GM12878 (cell line): ENCODE measurements around the gene RNF11. TPM values are rescaled to one million over a fixed set of nuclear protein-coding genes. Genes with fewer than 3 reads are reported as not detected.

Source experiments
- ATAC-seq: fragments of 200-7000 bp; cut with Tn5 transposase; 3 replicates; pipeline ENCODE4 v1.9.1; 2020; ENCODE audit warnings: mild to moderate bottlenecking, moderate library complexity
- BruUV-seq: library from RNA; stranded (reverse); fragments of 400-500 nt; replicated peaks from 2 replicates; lab custom pipeline; 2021; lab: Mats Ljungman, UMichigan
- CTCF ChIA-PET: fragments of 300-600 bp; sonication (Branson Sonifier 250); formaldehyde crosslinking; extraction: SDS; loops from one replicate; lab custom pipeline; 2021; ENCODE audit warnings: inconsistent platforms; lab: Yijun Ruan, JAX
- POLR2A ChIA-PET: fragments of 350-600 bp; formaldehyde crosslinking; extraction: SDS; loops from one replicate; lab custom pipeline; 2021; ENCODE audit warnings: inconsistent platforms; lab: Charles Lee
- RAD21 ChIA-PET: fragments of 300-600 bp; sonication (Branson Sonifier 250); formaldehyde crosslinking; loops from one replicate; lab custom pipeline; 2023; ENCODE audit warnings: antibody characterized with exemption; ENCODE audit not compliant: unreplicated experiment; lab: Charles Lee
- SMC1A ChIA-PET: fragments of 300-600 bp; sonication (Branson Sonifier 250); formaldehyde crosslinking; loops from one replicate; lab custom pipeline; 2023; ENCODE audit not compliant: unreplicated experiment, uncharacterized antibody; lab: Charles Lee
- DNase-seq: peaks from one replicate; pipeline ENCODE4 v3.0.0-alpha.2; 2011; ENCODE audit warnings: low read depth, low spot score
- FAIRE-seq: peaks from 3 replicates; lab custom pipeline; 2011; peaks lifted over from hg19 to GRCh38; lab: Jason Lieb, UNC
- H2AFZ ChIP-seq: 2 replicates; pipeline ENCODE4 v1.6.0; 2011; ENCODE audit warnings: low read depth, low read length, control low read depth; ENCODE audit not compliant: control insufficient read depth
- H3K27ac ChIP-seq: 2 replicates; pipeline ENCODE4 v1.5.1; 2011; ENCODE audit warnings: control low read depth; ENCODE audit not compliant: control insufficient read depth, insufficient read depth
- H3K27me3 ChIP-seq, 2 experiments: replicated peaks in 1 of 2; 2 replicates each; pipeline versions ENCODE4 v1.6.0 to v1.6.1; 2011; ENCODE audit warnings: low read length in 1 of 2; ENCODE audit not compliant: control insufficient read depth in 2 of 2, insufficient read depth in 2 of 2
- H3K36me3 ChIP-seq, 2 experiments: 2 replicates each; pipeline ENCODE4 v1.5.1; 2011; ENCODE audit warnings: low read length in 1 of 2; ENCODE audit not compliant: control insufficient read depth in 2 of 2, insufficient read depth in 2 of 2
- H3K4me1 ChIP-seq: 2 replicates; pipeline ENCODE4 v1.6.1; 2011; ENCODE audit warnings: mild to moderate bottlenecking, low read length, moderate library complexity, mixed read lengths; ENCODE audit not compliant: control insufficient read depth, insufficient read depth
- H3K4me2 ChIP-seq: 2 replicates; pipeline ENCODE4 v1.6.0; 2011; ENCODE audit warnings: control low read depth; ENCODE audit not compliant: control insufficient read depth, insufficient read depth
- H3K4me3 ChIP-seq: fragments of 200-600 bp; sonication (generic); 2 replicates; pipeline ENCODE4 v1.5.1; 2016
- H3K79me2 ChIP-seq: 2 replicates; pipeline ENCODE4 v1.6.0; 2011; ENCODE audit warnings: low read length; ENCODE audit not compliant: control insufficient read depth, insufficient read depth
- H3K9ac ChIP-seq: 2 replicates; pipeline ENCODE4 v1.8.0; 2011; ENCODE audit warnings: low read length, control low read depth, mixed read lengths; ENCODE audit not compliant: control insufficient read depth, insufficient read depth
- H3K9me3 ChIP-seq: replicated peaks from 3 replicates; pipeline ENCODE4 v1.5.1; 2011; ENCODE audit warnings: mild to moderate bottlenecking, low read length; ENCODE audit not compliant: control insufficient read depth, insufficient read depth
- H4K20me1 ChIP-seq: 2 replicates; pipeline ENCODE4 v1.6.0; 2011; ENCODE audit not compliant: control insufficient read depth, insufficient read depth
- CBFB ChIP-seq: IDR thresholded peaks from 2 replicates; pipeline ENCODE4 v1.6.1; 2016; ENCODE audit warnings: antibody characterized with exemption, low read depth
- ETV6 ChIP-seq, 2 experiments: fragments of 450-650 bp in 1 of 2; IDR thresholded peaks in 1 of 2; conservative IDR thresholded peaks in 1 of 2; 2 replicates each; pipeline ENCODE4 v1.6.1; 2014; ENCODE audit warnings: antibody characterized with exemption in 1 of 2, borderline replicate concordance in 1 of 2, low read depth in 1 of 2, mild to moderate bottlenecking in 1 of 2, moderate library complexity in 1 of 2
- FOXM1 ChIP-seq: IDR thresholded peaks from 2 replicates; pipeline ENCODE4 v1.6.1; 2012; ENCODE audit warnings: low read depth, mild to moderate bottlenecking, inconsistent platforms, low read length, moderate library complexity
- MXI1 ChIP-seq: fragments of 150-350 bp; IDR thresholded peaks from 2 replicates; pipeline ENCODE4 v1.6.1; 2011; ENCODE audit warnings: low read depth, mild to moderate bottlenecking, inconsistent platforms, low read length, improper control_type of control experiment
- NFIC ChIP-seq: IDR thresholded peaks from 2 replicates; pipeline ENCODE4 v1.6.1; 2012; ENCODE audit warnings: low read depth, mild to moderate bottlenecking, inconsistent platforms, low read length, moderate library complexity
- NFXL1 ChIP-seq: fragments of 450-650 bp; IDR thresholded peaks from 2 replicates; pipeline ENCODE4 v1.6.1; 2017; ENCODE audit warnings: antibody characterized with exemption, mild to moderate bottlenecking, borderline replicate concordance
- PML ChIP-seq: IDR thresholded peaks from 2 replicates; pipeline ENCODE4 v1.6.1; 2012; ENCODE audit warnings: low read length, inconsistent platforms
- WRNIP1 ChIP-seq: IDR thresholded peaks from 2 replicates; pipeline ENCODE4 v1.6.1; 2011; ENCODE audit warnings: low read depth, low read length, improper control_type of control experiment, borderline replicate concordance
- ZNF384 ChIP-seq: IDR thresholded peaks from 2 replicates; pipeline ENCODE4 v1.6.1; 2012; ENCODE audit warnings: low read depth, mild to moderate bottlenecking, low read length, improper control_type of control experiment, borderline replicate concordance
- WGBS: methylation state at CpG from one replicate; pipeline ENCODE4 v1.1.6; 2016; ENCODE audit warnings: low lambda C conversion rate; ENCODE audit not compliant: insufficient replicate concordance, insufficient coverage; ENCODE audit errors: missing lambda C conversion rate; 5-methylcytosine and 5-hydroxymethylcytosine counted together
- in situ Hi-C: fragments of 300-500 bp; cut with MboI; formaldehyde crosslinking; loops from 9 replicates; pipeline ENCODE4 v1.14.3; 2018; ENCODE audit warnings: mixed read lengths
- intact Hi-C: fragments of 100-400 bp; cut with micrococcal nuclease; formaldehyde crosslinking; loops from one replicate; pipeline ENCODE4 v1.14.2; 2022; ENCODE audit not compliant: unreplicated experiment
- polyA plus RNA-seq, 11 experiments: library from polyadenylated mRNA; depleted of rRNA in 4 of 11; unstranded in 6 of 11; stranded (reverse) in 5 of 11; fragments of >200 nt; fragmentation: Nextera tagmentation in 4 of 11; fragmentation: Illumina TruSeq in 1 of 11; extraction: Ambion mirVana in 4 of 11; extraction: Trizol in 1 of 11; gene quantifications; 1 replicate in 1 of 11; 2 replicates in 10 of 11; pipeline versions ENCODE4 v1.2.1 to v1.2.3, GENCODE V29; 2011 to 2016; ENCODE audit warnings: inconsistent platforms in 2 of 11, missing spikeins in 2 of 11, low read depth in 1 of 11
- total RNA-seq, 4 experiments: library from RNA; depleted of rRNA in 3 of 4; stranded (reverse); fragments of >200 nt in 3 of 4; fragmentation: Illumina TruSeq in 1 of 4; extraction: Trizol in 1 of 4; gene quantifications; 2 replicates each; pipeline versions ENCODE4 v1.2.1 to v1.2.3, GENCODE V29; 2013 to 2021
- TF ChIP-seq, protein P1 (sequence below): fragments of 450-650 bp; formaldehyde crosslinking; IDR thresholded peaks from 2 replicates; pipeline ENCODE4 v1.5.0; 2022; ENCODE audit warnings: mild to moderate bottlenecking, missing genetic modification characterization
- TF ChIP-seq, protein P2 (sequence below): IDR thresholded peaks from 2 replicates; pipeline ENCODE4 v1.6.1; 2012; ENCODE audit warnings: low read depth, low read length, improper control_type of control experiment
- TF ChIP-seq, protein P3 (sequence below): fragments of 450-650 bp; IDR thresholded peaks from 2 replicates; pipeline ENCODE4 v1.6.1; 2016; ENCODE audit warnings: mild to moderate bottlenecking
- TF ChIP-seq, protein P4 (sequence below): fragments of 450-650 bp; IDR thresholded peaks from 2 replicates; pipeline ENCODE4 v1.6.1; 2017; ENCODE audit warnings: mild to moderate bottlenecking, moderate library complexity

RNF11 gene
- total and polyA plus RNA-seq, 10 of the 15 experiments (the other 5 are each of a cell fraction or from before 2014, with no cell fraction given), result 9.5 to 43.6 (median 32.3) TPM

DNA sequence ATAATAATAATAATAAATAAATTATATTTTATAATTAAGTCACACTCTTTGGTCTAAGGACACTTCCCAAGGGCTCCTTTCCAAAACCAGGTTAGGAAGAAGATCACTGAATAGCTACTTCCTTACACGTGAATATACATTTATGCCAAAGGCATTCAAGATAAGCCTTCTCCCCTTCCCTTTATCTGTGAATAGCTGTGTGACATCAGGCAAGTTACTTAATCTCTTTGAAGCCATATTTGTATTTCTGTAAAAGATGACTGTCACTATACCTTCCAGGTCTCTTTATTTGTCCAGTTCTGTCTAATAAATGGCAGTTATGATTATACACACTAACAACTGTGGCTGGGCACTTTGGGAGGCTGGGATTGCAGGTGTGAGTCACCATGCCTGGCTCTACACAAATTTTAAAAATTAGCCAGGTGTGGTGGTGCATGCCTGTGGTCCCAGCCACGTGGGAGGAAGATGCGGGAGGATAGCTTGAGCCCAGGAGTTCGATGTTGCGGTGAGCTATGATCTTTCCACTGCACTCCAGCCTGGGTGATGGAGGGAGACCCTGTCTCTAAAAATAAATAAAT lies 5.5 kb upstream of the RNF11 start:
- ChIA-PET SMC1A (no interaction called here), RAD21 (no interaction called here), POLR2A (no interaction called here), CTCF (interaction anchor here (1.0 to 1.7 kb wide), 2 partner anchors 39 to 42 kb away, joined by 4 to 8 read pairs; no protein-coding TSS in a partner anchor)
- Histone ChIP-seq H3K36me3 (no peaks in the 10 kb centered on the region), H3K9me3 (no peaks in the 10 kb centered on the region), H3K27me3 (no peaks in the 10 kb centered on the region), H3K4me1 (peaks cover 18% of the 10 kb centered on the region), H3K27ac (no peak overlapping the region), H3K79me2 (no peaks in the 10 kb centered on the region), H4K20me1 (no peaks in the 10 kb centered on the region), H3K4me3 (no peak overlapping the region), H2AFZ (no peak overlapping the region), H3K9ac (no peak overlapping the region), H3K4me2 (no peak overlapping the region)
- FAIRE-seq, result no peak
- no TSS peak for BruUV-seq
- no peak for DNase-seq
- intact Hi-C loops (loop anchor here (10.0 kb wide), 1 partner anchor 284 kb away; the partner anchor contains the start of gene EPS15), in situ Hi-C loops (no loop called here)
- 65% methylated on average over 5 of the region's 5 CpGs for WGBS
- ATAC-seq, result no peak
- TF ChIP-seq FOXM1 (no peak), ETV6 (conservative IDR thresholded peaks at IDR 0.05 in 1 of 2, IDR thresholded peaks at IDR 0.05 in 1 of 2; ENCODE audit: borderline replicate concordance in 1 of 2, low read depth in 1 of 2) (no peak), NFXL1 (no peak), PML (no peak), NFIC (no peak), CBFB (no peak), WRNIP1 (no peak), MXI1 (no peak), ZNF384 (no peak)
- TF ChIP-seq, protein P1, sequence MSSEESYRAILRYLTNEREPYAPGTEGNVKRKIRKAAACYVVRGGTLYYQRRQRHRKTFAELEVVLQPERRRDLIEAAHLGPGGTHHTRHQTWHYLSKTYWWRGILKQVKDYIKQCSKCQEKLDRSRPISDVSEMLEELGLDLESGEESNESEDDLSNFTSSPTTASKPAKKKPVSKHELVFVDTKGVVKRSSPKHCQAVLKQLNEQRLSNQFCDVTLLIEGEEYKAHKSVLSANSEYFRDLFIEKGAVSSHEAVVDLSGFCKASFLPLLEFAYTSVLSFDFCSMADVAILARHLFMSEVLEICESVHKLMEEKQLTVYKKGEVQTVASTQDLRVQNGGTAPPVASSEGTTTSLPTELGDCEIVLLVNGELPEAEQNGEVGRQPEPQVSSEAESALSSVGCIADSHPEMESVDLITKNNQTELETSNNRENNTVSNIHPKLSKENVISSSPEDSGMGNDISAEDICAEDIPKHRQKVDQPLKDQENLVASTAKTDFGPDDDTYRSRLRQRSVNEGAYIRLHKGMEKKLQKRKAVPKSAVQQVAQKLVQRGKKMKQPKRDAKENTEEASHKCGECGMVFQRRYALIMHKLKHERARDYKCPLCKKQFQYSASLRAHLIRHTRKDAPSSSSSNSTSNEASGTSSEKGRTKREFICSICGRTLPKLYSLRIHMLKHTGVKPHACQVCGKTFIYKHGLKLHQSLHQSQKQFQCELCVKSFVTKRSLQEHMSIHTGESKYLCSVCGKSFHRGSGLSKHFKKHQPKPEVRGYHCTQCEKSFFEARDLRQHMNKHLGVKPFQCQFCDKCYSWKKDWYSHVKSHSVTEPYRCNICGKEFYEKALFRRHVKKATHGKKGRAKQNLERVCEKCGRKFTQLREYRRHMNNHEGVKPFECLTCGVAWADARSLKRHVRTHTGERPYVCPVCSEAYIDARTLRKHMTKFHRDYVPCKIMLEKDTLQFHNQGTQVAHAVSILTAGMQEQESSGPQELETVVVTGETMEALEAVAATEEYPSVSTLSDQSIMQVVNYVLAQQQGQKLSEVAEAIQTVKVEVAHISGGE, result no peak
- TF ChIP-seq, protein P2, sequence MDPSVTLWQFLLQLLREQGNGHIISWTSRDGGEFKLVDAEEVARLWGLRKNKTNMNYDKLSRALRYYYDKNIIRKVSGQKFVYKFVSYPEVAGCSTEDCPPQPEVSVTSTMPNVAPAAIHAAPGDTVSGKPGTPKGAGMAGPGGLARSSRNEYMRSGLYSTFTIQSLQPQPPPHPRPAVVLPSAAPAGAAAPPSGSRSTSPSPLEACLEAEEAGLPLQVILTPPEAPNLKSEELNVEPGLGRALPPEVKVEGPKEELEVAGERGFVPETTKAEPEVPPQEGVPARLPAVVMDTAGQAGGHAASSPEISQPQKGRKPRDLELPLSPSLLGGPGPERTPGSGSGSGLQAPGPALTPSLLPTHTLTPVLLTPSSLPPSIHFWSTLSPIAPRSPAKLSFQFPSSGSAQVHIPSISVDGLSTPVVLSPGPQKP, result no peak
- TF ChIP-seq, protein P3, sequence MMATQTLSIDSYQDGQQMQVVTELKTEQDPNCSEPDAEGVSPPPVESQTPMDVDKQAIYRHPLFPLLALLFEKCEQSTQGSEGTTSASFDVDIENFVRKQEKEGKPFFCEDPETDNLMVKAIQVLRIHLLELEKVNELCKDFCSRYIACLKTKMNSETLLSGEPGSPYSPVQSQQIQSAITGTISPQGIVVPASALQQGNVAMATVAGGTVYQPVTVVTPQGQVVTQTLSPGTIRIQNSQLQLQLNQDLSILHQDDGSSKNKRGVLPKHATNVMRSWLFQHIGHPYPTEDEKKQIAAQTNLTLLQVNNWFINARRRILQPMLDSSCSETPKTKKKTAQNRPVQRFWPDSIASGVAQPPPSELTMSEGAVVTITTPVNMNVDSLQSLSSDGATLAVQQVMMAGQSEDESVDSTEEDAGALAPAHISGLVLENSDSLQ, result no peak
- TF ChIP-seq, protein P4, sequence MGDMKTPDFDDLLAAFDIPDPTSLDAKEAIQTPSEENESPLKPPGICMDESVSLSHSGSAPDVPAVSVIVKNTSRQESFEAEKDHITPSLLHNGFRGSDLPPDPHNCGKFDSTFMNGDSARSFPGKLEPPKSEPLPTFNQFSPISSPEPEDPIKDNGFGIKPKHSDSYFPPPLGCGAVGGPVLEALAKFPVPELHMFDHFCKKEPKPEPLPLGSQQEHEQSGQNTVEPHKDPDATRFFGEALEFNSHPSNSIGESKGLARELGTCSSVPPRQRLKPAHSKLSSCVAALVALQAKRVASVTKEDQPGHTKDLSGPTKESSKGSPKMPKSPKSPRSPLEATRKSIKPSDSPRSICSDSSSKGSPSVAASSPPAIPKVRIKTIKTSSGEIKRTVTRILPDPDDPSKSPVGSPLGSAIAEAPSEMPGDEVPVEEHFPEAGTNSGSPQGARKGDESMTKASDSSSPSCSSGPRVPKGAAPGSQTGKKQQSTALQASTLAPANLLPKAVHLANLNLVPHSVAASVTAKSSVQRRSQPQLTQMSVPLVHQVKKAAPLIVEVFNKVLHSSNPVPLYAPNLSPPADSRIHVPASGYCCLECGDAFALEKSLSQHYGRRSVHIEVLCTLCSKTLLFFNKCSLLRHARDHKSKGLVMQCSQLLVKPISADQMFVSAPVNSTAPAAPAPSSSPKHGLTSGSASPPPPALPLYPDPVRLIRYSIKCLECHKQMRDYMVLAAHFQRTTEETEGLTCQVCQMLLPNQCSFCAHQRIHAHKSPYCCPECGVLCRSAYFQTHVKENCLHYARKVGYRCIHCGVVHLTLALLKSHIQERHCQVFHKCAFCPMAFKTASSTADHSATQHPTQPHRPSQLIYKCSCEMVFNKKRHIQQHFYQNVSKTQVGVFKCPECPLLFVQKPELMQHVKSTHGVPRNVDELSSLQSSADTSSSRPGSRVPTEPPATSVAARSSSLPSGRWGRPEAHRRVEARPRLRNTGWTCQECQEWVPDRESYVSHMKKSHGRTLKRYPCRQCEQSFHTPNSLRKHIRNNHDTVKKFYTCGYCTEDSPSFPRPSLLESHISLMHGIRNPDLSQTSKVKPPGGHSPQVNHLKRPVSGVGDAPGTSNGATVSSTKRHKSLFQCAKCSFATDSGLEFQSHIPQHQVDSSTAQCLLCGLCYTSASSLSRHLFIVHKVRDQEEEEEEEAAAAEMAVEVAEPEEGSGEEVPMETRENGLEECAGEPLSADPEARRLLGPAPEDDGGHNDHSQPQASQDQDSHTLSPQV, result no peak
